Nephron progenitor cell (in vitro differentiated cells): ENCODE data around the gene JMJD8.
A peak's percentile ranks its signal among the peaks of the same experiment; 100 is the strongest.

Experiments
- DNase-seq: peaks from one replicate; pipeline ENCODE4 v3.0.0; 2021
- H3K27ac Mint-ChIP-seq: 2 replicates; pipeline ENCODE4 v1.8.0; 2021; ENCODE audit warnings: mild to moderate bottlenecking, moderate library complexity, mixed read lengths
- H3K27me3 Mint-ChIP-seq: 2 replicates; pipeline ENCODE4 v1.8.0; 2021; ENCODE audit warnings: mild to moderate bottlenecking, low read depth, mixed read lengths; ENCODE audit not compliant: poor library complexity
- H3K36me3 Mint-ChIP-seq: 2 replicates; pipeline ENCODE4 v1.8.0; 2021; ENCODE audit warnings: low read depth, mixed read lengths
- H3K4me1 Mint-ChIP-seq: 2 replicates; pipeline ENCODE4 v1.8.0; 2021; ENCODE audit warnings: mixed read lengths
- H3K4me3 Mint-ChIP-seq: 2 replicates; pipeline ENCODE4 v1.8.0; 2021; ENCODE audit warnings: mild to moderate bottlenecking, moderate library complexity, mixed read lengths
- H3K9me3 Mint-ChIP-seq: 2 replicates; pipeline ENCODE4 v1.8.0; 2021; ENCODE audit warnings: mild to moderate bottlenecking, moderate library complexity, mixed read lengths
- TF ChIP-seq, protein P1 (sequence below): fragments of 200-600 bp; sonication (generic); IDR thresholded peaks from 2 replicates; pipeline ENCODE4 v1.5.0; 2021; ENCODE audit warnings: antibody characterized with exemption

Gene JMJD8

DNA sequence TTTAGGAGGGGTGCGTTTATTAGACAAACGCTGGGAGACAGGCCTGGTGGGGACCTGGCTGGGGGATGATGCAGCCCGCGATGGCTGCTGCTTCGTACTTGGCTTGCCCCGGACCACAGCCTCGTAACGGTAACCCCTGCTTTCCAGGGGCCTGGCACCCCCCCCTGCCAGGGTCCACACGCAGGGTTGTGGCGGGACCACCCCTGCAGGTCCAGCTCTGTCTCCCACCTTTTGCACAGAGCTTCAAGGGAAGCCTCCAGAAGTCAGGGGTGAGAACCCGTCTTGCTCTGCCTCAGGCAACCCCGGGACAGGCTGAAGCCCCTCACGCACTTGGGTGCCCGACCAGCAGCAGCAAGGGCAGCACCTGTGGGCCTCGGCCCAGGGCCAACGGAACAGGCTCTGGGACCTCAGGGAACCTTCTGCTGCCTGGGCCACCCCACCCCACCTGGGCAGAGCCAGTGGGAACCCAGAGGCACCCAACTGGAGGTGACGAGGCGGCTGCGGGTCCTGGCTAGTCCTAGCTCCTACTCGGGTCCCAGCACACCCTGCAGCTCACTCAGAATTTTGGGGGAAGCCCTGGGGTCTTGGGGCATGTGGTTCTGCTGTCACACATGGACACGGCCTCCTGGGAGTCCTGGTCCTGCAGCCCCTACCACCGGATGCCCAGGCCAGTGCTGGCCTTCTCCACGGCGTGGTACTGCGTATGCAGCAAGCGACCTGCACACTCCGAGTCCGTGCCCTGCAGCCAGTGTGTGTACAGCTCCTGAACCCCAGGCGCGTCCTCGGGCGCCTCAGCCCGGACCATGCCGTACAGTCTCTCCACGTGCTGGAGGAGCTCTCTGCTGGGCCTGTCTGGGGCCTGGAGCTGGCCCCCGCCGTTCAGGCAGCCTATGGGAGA is 45.9 kb upstream of the JMJD8 start:
- H3K27ac Mint-ChIP-seq, result no peak overlapping the region
- H3K4me3 Mint-ChIP-seq, result no peak overlapping the region
- H3K36me3 Mint-ChIP-seq, result no peaks in the 10 kb centered on the region
- H3K4me1 Mint-ChIP-seq, result no peaks in the 10 kb centered on the region
- no peaks in the 10 kb centered on the region for H3K9me3 Mint-ChIP-seq
- DNase-seq, result no peak
- TF ChIP-seq, protein P1, sequence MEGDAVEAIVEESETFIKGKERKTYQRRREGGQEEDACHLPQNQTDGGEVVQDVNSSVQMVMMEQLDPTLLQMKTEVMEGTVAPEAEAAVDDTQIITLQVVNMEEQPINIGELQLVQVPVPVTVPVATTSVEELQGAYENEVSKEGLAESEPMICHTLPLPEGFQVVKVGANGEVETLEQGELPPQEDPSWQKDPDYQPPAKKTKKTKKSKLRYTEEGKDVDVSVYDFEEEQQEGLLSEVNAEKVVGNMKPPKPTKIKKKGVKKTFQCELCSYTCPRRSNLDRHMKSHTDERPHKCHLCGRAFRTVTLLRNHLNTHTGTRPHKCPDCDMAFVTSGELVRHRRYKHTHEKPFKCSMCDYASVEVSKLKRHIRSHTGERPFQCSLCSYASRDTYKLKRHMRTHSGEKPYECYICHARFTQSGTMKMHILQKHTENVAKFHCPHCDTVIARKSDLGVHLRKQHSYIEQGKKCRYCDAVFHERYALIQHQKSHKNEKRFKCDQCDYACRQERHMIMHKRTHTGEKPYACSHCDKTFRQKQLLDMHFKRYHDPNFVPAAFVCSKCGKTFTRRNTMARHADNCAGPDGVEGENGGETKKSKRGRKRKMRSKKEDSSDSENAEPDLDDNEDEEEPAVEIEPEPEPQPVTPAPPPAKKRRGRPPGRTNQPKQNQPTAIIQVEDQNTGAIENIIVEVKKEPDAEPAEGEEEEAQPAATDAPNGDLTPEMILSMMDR, result no peak
- H3K27me3 Mint-ChIP-seq, result peaks cover 12% of the 10 kb centered on the region

DNA sequence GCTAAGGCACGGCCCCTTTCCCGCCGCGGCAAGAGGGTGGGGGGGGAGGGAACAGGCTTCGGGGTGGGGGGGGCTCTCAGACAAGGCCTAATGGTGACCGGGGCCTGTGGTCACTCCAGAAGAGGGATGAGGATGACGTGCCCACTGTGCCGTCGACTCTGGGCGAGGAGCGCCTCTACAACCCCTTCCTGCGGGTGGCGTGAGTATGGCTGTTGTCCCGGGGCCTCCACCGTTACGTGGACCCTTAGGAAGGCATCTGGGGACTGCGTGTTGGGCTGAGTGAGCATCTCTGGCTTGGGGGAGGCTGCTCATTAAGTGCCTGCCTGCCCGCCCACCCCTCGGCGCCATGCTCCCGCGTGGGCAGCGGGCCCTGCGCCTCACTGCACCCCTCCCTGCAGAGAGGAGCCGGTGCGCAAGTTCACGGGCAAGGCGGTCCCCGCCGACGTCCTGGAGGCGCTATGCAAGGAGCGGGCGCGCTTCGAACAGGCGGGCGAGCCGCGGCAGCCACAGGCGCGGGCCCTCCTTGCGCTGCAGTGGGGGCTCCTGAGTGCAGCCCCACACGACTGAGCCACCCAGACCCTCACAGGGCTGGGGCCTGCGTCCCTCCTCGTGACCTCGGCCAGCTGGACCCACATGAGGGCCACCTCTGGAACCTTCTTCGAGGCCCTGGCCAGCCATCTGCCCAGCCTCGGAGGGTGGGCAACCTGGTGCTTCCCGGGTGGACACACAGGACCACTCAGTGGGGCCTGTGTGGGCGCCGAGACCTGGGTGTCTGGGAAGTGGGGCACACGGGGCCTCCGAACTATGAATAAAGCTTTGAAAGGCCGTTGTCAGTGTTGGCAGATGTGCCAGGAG is 45.0 kb upstream of the JMJD8 start:
- Mint-ChIP-seq H3K4me3 (peak overlapping the region; percentile 64), H3K4me1 (no peaks in the 10 kb centered on the region), H3K36me3 (no peaks in the 10 kb centered on the region), H3K27me3 (peaks cover 12% of the 10 kb centered on the region), H3K27ac (no peak overlapping the region), H3K9me3 (no peaks in the 10 kb centered on the region)
- TF ChIP-seq, protein P1, result no peak
- DNase-seq, result no peak

DNA sequence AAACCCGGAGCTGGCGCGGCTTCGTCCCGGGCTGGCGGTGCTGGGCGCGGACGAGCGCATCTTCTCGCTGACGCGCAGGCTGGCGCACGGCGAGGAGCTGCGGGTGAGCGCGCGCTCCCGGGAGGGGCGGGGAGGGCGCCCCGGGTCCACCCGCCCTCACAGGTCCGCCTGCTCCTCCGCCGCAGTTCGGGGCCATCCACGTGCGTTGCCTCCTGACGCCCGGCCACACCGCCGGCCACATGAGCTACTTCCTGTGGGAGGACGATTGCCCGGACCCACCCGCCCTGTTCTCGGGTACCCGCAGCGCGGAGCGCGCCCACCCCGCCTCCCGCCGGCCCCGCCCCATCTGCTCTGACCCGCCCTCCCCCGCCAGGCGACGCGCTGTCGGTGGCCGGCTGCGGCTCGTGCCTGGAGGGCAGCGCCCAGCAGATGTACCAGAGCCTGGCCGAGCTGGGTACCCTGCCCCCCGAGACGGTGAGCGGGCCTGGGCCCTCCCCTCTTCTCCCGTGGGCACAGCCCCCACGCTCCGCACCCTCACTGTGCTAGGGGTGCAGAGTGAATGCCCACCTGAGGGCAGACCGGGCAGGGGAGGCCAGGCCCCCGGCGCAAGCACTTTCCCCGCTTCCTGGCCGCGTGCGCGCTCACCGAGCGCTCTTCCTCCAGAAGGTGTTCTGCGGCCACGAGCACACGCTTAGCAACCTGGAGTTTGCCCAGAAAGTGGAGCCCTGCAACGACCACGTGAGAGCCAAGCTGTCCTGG is 44.2 kb upstream of the JMJD8 start:
- Mint-ChIP-seq H3K4me3 (peak overlapping the region; percentile 64), H3K27ac (no peak overlapping the region), H3K9me3 (no peaks in the 10 kb centered on the region), H3K4me1 (no peaks in the 10 kb centered on the region), H3K27me3 (peaks cover 12% of the 10 kb centered on the region), H3K36me3 (no peaks in the 10 kb centered on the region)
- TF ChIP-seq, protein P1, result no peak
- DNase-seq, result peak; percentile 77

DNA sequence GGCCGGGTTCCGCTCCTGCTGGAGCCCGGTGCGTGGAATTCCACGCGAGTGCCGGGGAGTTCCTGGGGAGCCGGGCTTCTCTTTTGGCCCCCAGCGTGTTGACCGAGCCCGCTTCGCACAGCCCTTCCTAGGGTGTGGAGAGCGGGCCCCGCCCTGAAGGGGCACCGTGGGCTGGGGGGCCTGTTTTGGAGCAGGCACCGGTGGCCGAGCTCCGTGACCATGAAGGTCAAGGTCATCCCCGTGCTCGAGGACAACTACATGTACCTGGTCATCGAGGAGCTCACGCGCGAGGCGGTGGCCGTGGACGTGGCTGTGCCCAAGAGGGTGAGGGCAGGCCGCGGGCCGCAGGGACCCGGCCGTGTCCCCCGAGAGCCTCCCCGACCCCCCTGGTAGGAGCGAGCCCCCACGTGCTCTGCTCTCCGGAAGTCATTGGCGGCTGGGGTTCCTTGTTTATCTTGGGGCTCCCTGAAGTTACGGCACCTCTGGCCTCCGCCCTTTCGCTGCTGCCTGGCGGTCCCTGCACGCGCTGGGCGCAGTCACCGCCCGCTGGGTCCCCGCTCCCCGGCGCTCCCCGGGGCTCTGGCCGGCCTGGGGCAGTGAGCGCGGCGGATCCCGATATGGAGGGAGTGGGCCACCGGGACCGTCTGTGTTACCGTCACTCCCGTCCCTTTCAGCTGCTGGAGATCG is 43.3 kb upstream of the JMJD8 start:
- Mint-ChIP-seq H3K4me3 (no peak overlapping the region), H3K9me3 (no peaks in the 10 kb centered on the region), H3K4me1 (no peaks in the 10 kb centered on the region), H3K36me3 (no peaks in the 10 kb centered on the region), H3K27ac (no peak overlapping the region), H3K27me3 (peaks cover 12% of the 10 kb centered on the region)
- TF ChIP-seq, protein P1, result no peak
- no peak for DNase-seq
